Right ventricle myocardium superior (tissue), 1 donor: ENCODE results near the gene GRIK1. TPM values are rescaled to one million over a fixed set of nuclear protein-coding genes. Genes with fewer than 3 reads are reported as not detected.
"Not testable (repeated sequence)": the region's sequence is repeated elsewhere in the genome, so short reads cannot be mapped to it uniquely, and the experiment has no call there.

Experiments used
- ATAC-seq: fragments of 200-7000 bp; cut with Tn5 transposase; one replicate; pipeline ENCODE4 v1.9.1; 2020; ENCODE audit warnings: mild to moderate bottlenecking; ENCODE audit not compliant: poor library complexity
- DNase-seq: peaks from one replicate; pipeline ENCODE4 v3.0.0-alpha.2; 2020
- intact Hi-C: fragments of 100-400 bp; cut with DNase I; formaldehyde crosslinking; loops from one replicate; pipeline ENCODE4 v1.11.2; 2022
- total RNA-seq: library from RNA; stranded (reverse); fragmentation: NEBNext Ultra II Directional; extraction: Animal tissue kit (Norgen Biotek cat#: 25700); gene quantifications from one replicate; pipeline ENCODE4 v1.2.1, GENCODE V29; 2021
- donor health status: DM: no; HTN: yes; CAD: no; lungs with severe emphysema.

GRIK1 gene
- total RNA-seq, 1 donor from 2014 or later: not detected

DNA sequence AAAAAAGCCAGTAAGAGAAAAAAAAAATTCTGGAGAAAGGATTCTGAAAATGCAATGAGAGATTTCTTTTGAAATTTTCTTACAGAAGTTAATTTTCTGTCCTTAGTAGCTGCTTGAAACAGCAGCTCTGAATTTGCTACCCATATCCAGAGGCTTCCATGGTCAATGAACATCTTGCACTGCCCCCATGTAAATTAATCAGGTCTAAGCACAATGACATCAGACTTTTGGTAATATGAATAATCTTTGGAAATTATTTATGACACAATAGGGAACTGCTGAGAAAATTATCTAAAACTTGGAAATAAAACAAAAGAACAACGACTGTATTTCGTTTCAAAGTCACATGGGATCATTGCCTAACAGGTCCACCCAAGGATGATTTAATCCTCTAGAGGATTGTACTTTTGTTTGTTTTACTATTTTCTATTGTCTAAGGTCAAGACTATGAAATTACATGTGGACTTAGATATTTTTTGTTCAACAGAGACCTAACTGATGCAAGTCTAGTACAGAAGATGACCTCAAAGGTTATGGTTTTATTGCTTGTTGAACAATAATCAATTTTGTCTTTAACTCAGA lies 328.9 kb downstream of the GRIK1 start:
- ATAC-seq (no peak), DNase-seq (no peak)
- intact Hi-C loops: no loop called here

DNA sequence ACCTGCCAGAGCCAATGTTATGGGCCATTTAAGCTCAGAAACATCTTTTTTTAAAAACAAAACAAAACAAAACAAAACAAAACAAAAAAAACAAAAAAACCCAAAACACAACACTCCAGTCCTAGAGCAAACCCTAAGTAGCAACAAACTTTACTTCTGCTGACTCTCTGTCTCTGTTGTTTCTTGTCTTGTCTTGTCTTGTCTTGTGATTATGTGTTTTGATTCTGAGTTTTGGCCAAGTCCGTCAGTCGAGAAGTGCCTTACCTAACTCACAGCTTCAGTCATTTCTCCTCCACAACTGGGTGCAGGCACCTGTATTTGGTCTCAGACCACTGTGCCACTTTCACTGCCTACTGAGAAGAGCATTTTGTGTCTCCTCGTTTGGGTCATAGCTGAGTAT lies 333.2 kb downstream of the GRIK1 start:
- intact Hi-C loops: no loop called here
- ATAC-seq: no peak

DNA sequence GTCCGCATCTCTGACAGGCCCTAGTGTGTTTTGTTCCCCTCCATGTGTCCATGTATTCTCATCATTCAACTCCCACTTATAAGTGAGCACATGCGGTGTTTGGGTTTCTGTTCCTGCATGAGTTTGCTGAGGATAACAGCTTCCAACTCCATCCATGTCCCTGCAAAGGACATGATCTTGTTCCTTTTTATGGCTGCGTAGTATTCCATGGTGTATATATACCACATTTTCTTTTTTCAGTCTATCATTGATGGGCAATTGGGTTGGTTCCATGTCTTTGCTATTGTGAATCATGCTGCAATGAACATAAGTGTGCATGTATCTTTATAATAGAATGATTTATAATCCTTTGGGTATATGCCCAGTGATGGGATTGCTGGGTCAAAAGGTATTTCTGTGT lies 334.6 kb downstream of the GRIK1 start:
- intact Hi-C loops, DNase-seq, ATAC-seq: not testable (repeated sequence)

More for the DNA sequence above, 333.2 kb downstream of the GRIK1 start:
- DNase-seq: no peak

DNA sequence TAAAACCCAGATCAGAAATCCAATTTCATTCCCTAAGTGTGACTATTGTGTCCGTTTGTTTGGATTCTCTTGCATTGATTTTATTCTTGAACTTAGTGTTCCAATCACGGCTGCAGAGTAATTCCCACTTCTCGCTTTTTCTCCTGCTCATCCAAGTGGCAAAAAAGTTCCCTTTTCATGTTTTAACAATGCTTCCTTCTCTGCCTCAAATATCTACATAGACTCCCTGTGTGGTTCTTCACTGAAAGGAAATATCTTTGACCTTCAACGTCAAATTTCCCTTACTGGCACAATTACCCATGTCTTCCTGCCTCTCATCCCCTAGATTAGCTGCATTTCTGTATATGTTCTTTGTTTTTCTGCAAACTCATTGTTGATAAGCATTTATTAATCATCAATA lies 335.7 kb downstream of the GRIK1 start:
- ATAC-seq (no peak), DNase-seq (no peak)
- intact Hi-C loops: no loop called here

DNA sequence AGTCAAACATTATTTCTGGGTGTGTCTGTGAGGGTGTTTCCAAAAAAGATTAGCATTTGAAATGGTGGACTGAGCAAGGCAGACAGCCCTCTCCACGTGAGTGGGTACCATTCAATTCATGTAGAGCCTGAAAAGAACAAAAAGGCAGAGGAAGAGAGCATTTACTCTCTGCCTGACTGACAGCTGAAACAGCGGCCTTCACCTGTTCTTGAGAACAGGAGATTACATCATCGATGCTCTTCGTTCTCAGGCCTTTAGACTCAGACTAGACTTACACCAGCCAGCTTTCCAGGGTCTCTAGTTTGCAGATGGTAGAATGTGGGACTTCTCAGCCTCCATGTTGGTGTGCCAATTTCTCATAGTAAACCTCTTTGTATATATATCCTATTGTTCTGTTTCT lies 338.7 kb downstream of the GRIK1 start:
- ATAC-seq: no peak
- intact Hi-C loops: no loop called here
- DNase-seq: no peak

DNA sequence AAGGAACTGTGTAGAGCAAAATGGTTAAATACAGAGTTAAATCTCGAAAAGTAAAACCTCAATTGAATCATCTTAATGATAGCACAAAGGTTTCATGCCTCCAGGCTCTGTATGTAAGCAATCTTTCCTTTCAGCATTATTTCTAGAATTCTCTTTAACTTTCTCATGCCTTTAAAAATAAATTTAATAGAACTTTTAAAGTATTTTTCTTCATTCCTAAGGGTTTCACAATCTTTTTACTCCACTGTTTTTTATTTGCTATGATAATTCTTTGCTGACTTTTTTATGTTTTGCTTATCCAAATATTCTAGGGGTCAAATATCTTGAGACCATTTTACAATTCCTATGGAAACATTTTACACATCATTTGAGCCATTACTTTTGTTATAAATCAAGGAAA lies 353.1 kb downstream of the GRIK1 start:
- no peak for ATAC-seq
- no peak for DNase-seq
- intact Hi-C loops: no loop called here

DNA sequence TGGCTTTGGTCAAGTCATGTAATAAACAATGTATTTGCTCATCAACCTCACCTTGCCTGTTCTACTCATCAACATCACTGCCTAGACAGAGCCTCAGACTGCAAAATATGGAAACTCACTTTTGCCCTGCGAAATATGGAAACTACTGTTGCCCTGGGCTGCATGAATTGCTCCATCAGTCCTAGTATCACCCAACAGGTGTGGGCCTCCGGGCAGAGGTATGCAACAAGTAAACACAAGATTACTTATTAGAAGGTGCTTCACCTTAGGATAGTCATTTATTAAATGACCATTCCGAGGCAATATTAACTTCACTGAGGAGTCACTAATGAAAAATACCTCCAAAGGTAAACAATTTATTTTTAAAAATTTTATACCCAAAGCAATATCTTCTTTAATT lies 354.3 kb downstream of the GRIK1 start:
- intact Hi-C loops: no loop called here
- ATAC-seq: no peak

DNA sequence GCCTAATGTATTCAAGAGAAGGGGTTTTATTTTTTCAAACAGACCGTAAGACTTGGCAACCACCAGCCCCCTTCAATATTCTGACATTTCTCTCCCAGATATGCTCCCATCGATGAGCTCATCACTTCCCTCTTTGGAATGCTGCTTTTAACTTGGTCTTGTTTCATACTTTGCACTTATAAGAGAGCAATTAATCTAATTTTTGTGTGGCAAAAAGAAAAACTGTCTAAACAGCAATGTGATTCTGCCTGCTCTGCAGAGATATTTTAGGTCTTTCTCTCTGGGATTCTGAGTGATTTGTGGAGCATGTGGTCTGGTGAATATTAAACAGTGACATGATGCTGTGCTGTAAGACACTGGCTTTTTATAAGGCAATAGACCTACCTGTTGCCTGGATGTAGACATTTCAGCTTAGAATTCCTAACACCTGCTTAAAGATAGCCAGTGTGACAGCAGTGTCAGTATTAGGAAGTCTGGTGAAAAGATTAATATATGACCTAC lies 356.3 kb downstream of the GRIK1 start:
- intact Hi-C loops: no loop called here
- no peak for DNase-seq
- ATAC-seq: no peak

More for the DNA sequence above, 354.3 kb downstream of the GRIK1 start:
- no peak for DNase-seq

DNA sequence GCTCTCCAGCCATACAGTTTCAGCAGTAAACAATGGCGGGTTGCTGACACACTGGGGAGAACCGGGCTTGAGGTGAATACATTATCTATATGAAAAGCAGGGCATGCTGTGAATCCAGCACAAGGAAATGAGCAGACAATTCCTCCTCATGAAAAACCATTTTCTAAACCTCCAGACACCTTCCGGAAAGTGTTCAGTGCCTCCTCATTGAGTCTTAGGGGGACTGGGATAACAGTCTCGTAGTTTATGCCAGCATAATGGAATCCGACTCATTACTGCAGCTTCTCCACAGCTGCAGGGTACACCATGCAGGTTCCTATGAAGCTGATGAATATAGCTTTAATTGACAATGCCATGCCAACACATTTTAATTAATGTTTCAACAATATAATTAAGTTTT lies 356.9 kb downstream of the GRIK1 start:
- intact Hi-C loops: no loop called here
- DNase-seq (no peak), ATAC-seq (no peak)

DNA sequence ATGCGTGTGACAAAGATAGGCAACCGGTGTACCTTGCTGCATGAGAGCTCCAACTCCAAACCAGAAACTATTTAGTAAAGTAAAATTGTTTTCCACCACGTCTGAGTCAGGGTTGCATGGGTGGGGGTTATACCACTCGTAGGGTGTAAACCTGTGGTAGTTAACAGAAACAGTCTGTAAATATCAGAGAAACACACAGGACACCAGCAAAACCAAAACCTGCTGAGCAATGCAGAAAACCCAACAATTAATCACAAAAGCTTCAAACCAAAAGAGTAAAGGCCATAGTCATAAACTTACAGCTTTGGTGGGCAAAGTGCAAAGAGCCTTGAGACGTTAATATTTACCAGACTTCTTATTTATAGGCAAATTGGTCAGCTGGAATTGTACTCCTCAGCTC lies 358.4 kb downstream of the GRIK1 start:
- DNase-seq: no peak
- intact Hi-C loops: no loop called here
- ATAC-seq: no peak

DNA sequence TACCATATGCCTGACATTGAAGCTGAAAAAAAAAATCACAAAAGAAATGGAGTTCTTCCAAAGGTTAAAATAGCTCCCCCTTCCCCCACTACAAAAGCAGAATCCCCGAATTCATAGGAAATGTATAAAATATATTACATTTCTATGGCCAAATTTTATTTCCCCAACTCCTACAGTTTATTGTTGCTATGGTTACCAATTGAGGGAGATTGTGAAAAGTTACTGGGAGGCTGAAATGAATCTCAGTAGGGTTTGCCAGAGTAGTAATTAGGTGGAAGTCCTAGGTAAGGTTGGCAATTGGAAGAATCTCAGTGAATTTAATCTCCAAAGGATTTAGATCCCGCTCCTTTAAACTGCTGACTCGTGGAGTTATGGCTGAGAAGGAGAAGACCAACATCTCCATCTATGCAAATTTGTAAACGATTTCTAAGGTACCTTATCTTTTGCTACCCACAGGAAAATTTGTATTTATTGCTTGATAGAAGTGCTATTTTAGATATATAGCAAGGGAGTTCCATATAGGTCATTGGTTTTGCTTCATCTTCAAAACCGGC lies 359.0 kb downstream of the GRIK1 start:
- DNase-seq (no peak), ATAC-seq (no peak)
- intact Hi-C loops: no loop called here

DNA sequence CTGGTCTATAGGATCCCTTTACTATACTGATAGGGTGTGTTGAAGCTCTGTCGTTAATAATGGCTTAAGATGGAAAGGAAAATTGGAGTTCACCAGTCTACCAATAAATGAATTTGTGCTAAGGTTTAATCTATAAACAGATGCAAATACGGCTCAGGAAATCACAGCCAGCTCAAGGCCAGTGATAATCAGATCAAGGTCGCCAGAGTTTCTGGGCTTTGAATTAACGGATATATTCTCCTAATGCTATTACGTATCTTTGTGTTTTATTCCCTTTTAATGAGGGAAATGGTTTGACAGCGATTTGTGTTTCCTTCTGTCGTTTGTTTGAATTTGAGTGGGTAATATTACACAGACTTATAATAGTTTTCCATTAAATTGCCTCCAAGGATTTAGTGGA lies 361.5 kb downstream of the GRIK1 start:
- DNase-seq (no peak), ATAC-seq (no peak)
- intact Hi-C loops: no loop called here

DNA sequence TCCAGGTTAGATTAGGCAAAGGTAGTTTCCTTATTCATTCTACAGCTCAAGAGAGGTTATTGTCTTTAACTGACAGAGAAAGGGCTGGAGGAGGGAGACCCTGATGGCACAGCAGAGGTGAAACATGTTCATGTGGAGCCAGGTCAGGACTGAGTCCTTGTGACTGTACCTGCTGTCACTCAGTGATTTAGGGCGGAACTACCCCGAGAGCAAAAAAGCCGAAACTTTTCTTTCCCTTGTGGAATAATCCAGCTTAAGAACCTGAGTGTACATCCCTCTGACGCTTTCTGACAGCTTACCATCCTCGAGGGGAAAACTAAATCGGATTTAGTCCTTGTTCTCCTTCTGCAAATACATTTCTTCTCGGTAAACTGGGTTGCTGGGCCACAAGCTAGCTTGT lies 367.8 kb downstream of the GRIK1 start:
- intact Hi-C loops: no loop called here
- no peak for DNase-seq
- no peak for ATAC-seq

DNA sequence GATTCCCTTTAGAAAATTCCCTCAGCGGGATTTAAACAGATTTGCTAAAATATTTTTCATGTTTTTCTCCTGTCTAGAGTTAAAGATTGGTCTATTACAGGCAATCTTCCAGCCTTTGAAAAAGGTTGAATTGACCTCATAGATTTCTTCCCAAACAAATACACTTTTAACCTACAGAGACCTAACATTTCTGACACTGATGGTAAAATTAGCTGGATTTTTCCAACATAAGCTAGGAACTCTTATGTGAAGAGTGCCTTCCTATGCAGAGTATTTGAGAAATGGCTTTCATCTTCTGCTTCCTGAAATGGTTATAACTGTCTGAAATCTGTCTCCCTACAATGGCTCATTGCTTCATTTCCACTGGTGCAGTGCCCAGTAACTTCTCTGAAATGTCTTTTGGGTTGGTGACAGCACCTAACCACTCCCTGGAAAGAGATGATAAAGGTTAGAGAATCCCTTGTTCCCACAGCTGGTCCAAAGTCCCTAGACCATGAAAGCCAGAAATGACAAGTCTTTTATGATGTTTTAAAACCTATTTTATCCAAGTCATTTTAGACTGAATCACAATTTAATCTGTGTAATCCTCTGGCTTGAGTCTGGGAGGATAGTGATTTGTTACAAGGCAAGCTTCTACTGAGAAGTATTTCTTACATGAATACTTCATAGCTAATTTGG lies 371.6 kb downstream of the GRIK1 start:
- ATAC-seq: no peak
- intact Hi-C loops: no loop called here
- no peak for DNase-seq

DNA sequence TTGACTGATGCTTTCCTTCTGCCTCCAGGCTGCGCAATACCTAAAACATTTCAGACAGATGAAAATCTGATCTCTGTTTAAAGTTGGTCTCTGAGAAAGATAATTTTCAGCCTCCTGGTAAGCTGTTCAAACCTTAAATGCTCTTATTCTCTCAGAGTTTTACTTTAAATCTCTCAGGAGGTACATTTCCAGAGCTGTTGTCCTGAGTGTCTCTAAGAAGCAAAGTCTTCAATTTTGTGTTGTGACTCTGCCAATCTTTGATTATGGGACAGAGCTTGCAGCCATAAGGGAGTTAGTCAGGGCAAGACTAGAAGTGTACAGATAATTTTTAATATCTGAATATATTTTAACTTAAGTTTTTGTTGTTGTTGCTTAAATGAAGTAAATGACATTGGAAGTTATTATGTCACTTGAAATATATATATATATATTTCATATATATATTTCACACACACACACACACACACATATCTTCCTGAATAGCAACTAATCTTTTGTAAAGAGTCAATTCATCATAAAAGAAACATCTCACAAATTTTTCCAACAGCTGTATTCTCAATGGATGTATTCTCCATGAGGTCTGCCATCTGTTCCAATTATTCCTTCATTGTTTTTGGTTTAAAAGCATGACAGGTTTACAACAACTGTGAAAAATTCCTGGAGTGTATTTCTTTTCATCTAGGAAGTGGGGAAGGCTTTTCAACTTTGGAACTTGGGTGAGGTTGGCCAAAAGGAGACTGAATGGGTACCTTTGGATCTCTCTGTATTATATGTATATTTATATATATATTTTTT lies 381.7 kb downstream of the GRIK1 start:
- ATAC-seq: no peak
- intact Hi-C loops: no loop called here
- no peak for DNase-seq

DNA sequence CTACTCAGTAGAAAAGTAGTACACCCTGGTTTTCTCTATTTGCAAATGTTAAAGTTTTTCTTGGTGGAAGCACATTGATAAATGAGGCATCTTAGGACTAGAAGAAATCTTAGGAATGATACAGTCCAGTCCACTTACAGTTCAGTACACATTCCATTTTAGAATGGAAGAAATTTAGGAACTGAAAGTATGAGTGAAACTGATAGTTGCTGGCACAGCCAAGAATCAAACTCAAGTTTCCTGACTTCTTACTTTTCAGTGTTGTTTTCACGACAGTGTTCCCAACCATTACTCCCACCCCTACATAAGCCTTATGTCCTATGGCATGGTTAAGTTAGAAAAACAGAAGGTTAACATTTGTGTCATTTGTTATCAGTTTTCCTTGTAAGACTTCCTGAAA lies 382.6 kb downstream of the GRIK1 start:
- DNase-seq (no peak), ATAC-seq (no peak)
- intact Hi-C loops: no loop called here

DNA sequence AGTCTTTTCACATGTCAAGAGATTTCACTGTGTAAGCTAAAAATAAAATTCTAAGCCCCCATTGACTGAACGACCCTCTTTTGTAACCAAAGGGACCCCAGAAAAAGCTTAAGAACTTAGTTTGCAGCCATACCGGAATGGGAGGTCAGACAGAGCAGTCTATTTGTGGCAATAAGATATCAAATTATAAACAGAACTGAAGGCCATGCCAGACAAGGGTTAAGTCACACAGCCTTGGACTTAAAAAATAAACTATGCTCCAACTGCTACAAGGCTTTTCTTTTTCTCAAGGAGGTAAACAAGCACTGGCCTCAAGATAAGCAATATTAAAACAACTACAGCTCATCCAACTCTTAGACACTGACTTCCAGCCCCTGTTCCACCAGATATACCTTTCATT lies 384.2 kb downstream of the GRIK1 start:
- no peak for ATAC-seq
- intact Hi-C loops: no loop called here

DNA sequence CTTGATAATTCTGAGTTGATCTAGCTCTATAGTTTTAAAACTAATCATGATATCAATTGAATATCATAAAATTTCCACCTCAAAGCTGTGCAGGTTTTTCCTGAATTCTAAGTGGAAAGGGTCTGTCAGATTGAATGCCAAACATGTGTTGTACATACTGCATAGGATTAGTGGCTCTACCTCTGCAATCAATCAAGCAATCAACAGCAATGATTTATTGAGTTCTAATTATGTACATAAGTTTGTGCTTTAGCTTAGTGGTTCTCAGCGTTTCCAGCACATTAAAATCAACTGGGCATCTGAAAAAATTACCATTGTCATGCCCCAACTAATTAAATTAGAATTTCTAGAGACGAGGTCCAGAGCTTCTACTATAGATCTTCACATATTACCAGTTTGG lies 389.6 kb downstream of the GRIK1 start:
- intact Hi-C loops: no loop called here

More for the DNA sequence above, 384.2 kb downstream of the GRIK1 start:
- no peak for DNase-seq

DNA sequence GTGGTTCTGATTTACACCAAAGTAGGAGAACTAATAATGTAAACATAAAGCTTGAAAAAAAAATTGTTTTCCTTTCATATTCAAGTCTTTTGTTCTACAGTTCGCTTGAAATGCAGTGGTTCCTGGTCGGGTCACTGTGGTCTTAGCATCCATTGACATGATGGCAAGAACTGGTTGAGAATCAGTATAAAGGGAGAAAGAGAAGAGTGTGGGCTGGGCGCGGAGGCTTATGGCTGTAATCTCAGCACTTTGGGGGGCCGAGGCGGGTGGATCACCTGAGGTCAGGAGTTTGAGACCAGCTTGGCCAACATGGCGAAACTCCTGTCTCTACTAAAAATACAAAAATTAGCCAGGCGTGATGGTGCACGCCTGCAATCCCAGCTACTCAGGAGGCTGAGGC lies 390.2 kb downstream of the GRIK1 start:
- DNase-seq (no peak), ATAC-seq (no peak)
- intact Hi-C loops: no loop called here

More for the DNA sequence above, 389.6 kb downstream of the GRIK1 start:
- DNase-seq: no peak
- no peak for ATAC-seq

DNA sequence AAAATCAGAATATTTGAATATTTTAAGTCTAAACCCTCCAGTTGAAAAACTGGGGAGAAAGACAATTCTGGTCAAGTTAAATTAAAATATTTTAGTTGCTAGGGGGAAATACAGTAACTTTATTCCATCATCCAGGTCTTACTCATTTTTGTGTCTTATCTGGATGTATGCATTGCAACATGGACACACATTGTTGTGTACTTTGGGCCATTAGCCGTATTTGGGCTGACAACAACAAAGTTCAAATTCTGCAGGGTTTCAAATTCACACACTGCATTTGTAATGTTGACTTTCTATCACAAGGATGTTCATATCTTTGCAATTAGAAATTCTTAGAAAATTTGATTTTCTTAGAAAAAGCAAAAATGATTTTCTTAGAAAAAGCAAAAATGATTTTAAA lies 391.8 kb downstream of the GRIK1 start:
- intact Hi-C loops: no loop called here
- ATAC-seq (no peak), DNase-seq (no peak)
